ENCODE data around the gene SLC35A4.
A peak's percentile ranks its signal among the peaks of the same experiment; 100 is the strongest.

DNA sequence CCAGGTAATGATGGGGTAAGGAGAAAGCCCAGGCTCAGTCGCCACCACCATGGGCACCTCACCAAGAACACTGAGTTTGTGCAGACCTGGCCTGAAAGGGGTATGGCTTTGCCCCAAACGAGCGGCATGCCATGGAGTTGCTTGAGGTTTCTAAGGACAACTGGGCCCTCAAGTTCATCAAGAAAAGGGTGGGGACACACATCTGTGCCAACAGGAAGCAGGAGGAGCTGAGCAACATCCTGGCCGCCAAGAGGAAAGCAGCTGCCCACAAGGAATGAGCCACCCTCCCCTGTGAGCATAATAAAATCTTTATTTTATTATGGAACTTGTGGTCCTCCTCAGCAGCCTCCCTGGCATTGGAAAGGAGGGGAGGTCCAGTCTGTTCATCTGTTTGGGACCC, 44.5 kb downstream of the SLC35A4 start:
- peak; percentile 51 for TF ChIP-seq POLR2AphosphoS5 (IDR thresholded peaks at IDR 0.05)
- TF ChIP-seq, protein P1, sequence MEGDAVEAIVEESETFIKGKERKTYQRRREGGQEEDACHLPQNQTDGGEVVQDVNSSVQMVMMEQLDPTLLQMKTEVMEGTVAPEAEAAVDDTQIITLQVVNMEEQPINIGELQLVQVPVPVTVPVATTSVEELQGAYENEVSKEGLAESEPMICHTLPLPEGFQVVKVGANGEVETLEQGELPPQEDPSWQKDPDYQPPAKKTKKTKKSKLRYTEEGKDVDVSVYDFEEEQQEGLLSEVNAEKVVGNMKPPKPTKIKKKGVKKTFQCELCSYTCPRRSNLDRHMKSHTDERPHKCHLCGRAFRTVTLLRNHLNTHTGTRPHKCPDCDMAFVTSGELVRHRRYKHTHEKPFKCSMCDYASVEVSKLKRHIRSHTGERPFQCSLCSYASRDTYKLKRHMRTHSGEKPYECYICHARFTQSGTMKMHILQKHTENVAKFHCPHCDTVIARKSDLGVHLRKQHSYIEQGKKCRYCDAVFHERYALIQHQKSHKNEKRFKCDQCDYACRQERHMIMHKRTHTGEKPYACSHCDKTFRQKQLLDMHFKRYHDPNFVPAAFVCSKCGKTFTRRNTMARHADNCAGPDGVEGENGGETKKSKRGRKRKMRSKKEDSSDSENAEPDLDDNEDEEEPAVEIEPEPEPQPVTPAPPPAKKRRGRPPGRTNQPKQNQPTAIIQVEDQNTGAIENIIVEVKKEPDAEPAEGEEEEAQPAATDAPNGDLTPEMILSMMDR (IDR thresholded peaks at IDR 0.05) = no peak
- TF ChIP-seq POLR2A (IDR thresholded peaks at IDR 0.05) = no peak

Measured in prostate gland (tissue), 2 donors.